GM12873 (cell line): ENCODE measurements around the gene IFNE.

Experiments
- TF ChIP-seq, protein P1 (sequence below): IDR thresholded peaks from 2 replicates; pipeline ENCODE4 v1.5.1; 2012; ENCODE audit warnings: low read depth, mild to moderate bottlenecking, moderate library complexity, low read length, control low read depth; ENCODE audit not compliant: insufficient read depth; ENCODE audit errors: missing control alignments

The IFNE gene

DNA sequence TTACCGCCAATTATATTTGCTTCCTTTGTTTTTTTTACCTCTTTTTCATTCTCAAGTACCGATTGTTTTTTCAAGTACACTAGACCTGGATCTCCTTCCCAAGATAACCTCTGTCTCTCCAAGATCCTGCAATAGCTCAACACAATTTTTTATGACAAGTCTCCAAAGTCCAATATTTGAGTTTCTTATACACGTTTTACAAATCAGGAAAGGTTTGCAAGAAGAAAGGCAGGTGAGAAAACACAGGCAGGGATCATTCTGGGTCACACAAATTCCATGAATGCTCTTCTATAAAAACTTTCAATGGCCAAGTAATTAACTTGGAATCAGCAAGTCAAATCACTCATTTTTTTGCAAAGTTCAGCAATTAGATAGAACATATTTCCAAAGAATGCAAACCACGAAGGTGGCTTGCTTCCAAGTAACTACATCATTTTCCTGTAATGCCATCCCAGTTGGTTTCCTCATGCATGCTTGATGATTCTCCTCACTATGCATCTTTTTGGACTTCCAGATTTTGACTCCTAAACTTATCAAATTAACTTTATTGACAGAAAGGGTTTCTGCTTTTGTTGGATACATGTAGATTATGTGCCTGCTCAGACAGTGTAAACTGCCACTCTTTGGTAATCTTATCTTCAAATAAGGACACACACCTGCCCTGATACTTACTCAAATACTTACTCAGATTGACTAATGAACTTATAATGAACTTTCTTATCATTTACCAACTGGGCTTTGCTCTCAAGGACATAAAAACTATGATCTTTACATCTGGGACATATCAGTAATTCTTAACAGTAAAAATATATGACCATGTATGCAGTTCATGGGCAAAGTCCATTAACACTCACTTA lies 24.7 kb upstream of the IFNE start:
- TF ChIP-seq, protein P1, sequence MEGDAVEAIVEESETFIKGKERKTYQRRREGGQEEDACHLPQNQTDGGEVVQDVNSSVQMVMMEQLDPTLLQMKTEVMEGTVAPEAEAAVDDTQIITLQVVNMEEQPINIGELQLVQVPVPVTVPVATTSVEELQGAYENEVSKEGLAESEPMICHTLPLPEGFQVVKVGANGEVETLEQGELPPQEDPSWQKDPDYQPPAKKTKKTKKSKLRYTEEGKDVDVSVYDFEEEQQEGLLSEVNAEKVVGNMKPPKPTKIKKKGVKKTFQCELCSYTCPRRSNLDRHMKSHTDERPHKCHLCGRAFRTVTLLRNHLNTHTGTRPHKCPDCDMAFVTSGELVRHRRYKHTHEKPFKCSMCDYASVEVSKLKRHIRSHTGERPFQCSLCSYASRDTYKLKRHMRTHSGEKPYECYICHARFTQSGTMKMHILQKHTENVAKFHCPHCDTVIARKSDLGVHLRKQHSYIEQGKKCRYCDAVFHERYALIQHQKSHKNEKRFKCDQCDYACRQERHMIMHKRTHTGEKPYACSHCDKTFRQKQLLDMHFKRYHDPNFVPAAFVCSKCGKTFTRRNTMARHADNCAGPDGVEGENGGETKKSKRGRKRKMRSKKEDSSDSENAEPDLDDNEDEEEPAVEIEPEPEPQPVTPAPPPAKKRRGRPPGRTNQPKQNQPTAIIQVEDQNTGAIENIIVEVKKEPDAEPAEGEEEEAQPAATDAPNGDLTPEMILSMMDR: no peak

DNA sequence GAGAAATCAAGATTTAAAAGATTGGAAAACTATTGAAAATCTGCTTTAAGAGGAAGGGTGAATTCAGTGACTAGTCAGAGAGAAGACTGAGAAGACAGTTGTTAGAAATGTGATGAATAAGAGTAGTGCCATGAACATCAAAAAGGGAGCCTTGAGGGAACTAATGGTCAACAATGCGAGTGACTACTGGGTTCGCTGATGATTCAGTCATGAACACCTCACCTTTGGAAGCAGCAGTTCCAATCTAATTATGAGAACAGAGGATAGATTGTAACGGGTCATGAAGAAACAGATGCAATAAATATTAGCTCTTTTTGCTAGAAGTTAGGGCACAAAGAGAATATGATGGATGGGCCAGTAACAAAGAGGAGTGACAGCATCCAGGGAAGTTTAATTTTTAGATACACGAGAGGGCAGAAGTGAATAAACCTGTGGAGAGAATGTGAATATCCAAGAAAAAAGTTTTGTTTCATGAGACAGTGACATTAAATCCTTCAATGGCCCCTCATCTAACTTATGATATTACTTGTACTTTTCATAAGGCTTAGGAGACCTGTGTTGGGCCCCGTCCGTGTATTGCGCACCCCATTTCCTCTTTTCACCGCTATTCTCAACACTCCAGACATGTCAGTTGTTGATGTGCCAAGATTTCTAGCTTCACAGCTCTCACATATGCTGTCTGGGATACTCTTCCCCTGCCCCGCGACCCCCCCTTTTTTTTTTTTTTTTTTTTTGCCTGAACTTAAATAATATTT lies 23.5 kb upstream of the IFNE start:
- TF ChIP-seq, protein P1: no peak

- TF ChIP-seq, protein P1: no peak
Observed at GRCh38 chr9:21504894-21505293, 22.8 kb upstream of the IFNE start.

DNA sequence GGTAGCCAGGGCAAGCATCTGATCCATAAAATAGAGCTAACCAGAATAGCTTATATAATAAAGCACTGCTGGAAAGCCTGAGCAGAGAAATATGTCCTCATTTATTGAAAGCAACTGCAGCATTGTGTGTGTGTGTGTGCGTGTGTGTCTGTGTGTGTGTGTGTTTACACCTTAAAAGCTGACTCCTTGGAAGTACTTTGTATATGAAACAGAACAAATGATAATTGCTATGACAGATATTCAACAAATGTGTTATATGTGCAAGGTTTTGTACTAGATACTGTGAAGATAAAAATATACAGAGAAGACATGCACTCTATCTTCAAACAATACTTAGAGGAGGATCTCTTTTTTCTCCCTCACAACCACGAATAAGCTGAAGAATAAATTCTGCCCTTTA lies 22.0 kb upstream of the IFNE start:
- TF ChIP-seq, protein P1: no peak

- TF ChIP-seq, protein P1: no peak
Observed at GRCh38 chr9:21502586-21502985, 20.5 kb upstream of the IFNE start.

DNA sequence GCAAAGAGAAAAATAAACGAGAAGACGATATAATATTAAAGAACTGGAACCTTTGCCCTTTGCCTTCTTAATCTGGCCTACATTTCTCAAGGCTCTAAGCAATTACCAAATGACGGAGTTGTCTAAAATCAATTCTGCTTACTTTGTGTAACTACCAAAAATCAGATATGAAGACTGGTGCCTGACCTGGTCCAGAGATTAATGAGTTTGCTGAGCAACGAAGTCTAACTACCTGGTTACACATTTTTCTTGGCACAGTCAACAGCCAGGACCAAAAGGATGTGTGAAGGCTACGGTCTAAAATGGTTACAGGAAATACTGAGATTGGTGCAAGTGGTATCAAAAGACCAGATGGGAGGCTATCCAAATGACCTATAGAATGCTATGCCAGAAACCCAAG lies 17.8 kb upstream of the IFNE start:
- TF ChIP-seq, protein P1: no peak

- TF ChIP-seq, protein P1: no peak
Observed at GRCh38 chr9:21491756-21492155, 9.6 kb upstream of the IFNE start.
